T-helper 2 cell treated with Interferon-gamma antibody and Interleukin-4, amounts not matched to agents 100 ng/mL and 5 ng/mL, for 36 hours (primary cell): ENCODE data around the gene HIRA. TPM values are rescaled to one million over a fixed set of nuclear protein-coding genes. Genes with fewer than 3 reads are reported as not detected.

ENCODE experiments used
- intact Hi-C: fragments of 100-400 bp; cut with micrococcal nuclease; formaldehyde crosslinking; loops from one replicate; pipeline ENCODE4 v1.15.1; 2023
- total RNA-seq: library from RNA; stranded (reverse); gene quantifications from 2 replicates; pipeline ENCODE4 v1.2.3, GENCODE V29; 2022

The HIRA gene
- total RNA-seq, 1 donor from 2014 or later: 45.0 TPM

DNA sequence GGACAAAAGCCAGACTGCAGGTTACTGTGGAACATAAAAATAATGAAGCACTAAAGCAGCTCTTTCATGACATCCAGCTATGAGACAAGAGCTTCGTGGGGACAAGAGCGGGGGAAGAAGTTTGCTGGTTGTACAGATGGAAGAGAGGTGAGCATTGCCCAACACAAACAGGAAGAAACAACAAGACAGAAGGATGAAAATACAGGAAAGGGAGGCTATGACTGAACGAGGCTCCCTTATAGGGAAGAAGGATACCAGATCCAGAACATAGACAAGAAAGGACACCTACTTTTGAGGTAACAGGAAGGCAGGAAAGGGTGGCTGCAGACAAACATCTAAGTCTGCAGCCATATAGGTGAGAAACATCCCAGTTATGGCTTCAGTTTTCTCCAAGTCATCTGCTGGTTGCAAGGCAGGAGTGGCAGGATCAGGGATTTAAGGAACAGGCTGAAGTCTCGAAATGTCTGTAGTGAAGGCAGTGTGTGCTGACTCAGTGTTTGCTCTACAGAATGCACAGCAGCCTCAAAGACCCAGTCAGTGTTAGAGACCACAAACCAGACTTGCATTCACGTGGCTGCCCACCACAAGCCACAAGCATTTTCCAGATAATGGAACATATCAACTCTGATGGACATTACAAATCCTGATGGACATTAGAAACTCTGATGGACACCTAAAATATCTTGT is 141.9 kb downstream of the HIRA start:
- intact Hi-C loops: loop anchor here (2.0 to 5.0 kb wide), 3 partner anchors 143 to 189 kb away; partner anchors contain the start of genes CDC45, DGCR2, HIRA and MRPL40

DNA sequence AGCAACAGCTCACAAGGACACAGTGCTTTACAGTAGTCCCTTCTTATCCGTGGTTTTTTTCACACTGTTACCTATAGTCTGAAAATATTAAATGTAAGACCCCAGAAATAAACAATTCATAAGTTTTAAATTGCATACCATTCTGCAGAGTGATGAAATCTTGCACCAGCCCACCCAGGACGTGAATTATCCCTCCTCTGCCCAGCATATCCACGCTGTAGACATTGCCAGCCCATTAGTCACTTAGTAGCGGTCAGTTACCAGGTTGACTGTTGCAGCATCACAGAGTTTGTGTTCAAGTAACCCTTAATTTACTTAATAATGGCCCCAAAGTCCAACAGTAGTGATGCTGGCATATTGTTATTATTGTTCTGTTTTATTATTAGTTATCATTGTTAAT is 143.6 kb downstream of the HIRA start:
- intact Hi-C loops: no loop called here

DNA sequence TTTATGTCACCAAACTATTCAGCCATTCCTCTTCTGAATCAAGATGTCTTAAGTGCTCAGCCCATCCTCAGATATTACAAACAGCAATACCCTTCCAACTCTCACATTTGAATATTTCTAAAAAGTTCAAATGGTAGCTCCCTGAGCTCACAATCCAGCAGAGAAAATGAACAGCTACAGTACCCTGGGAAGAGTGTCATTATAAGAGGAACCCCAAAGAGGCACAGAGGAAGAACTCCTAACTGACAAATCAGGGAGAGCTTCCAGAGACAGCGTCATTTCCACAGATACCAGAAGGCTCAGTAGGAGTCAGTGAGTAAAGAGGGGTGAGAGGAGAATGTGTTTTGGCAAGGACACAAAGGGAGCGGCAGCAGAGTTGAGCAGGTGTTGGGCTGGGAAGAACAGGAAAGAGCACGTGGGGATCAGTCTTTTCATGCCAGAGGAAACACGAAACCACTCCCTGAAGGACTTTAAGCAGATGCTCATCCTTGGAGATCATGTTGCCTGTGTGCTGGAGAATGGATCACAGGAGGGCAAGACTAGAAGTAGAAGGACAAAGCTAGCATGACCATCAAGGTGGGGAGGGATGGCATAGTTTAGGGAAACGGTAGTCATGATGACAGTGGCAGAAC is 144.3 kb downstream of the HIRA start:
- intact Hi-C loops: no loop called here

DNA sequence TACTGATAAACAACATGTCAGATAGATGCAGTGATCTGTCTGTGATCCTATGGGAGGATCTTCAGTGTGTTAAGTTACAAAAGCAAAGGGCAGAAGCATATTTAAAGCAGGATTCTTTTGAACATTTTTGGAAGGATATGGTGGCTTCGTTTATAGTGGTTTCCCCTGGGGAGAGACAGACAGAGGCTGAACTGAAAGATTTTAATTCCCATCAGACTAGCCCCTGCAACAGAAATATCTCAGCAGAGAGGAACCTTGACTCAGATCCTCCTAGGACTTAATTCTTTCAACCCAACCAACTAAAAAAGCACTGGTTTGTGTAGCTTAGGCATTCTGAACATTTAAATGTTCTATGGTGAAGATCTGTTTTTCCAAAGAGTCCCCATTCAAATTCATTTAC is 145.7 kb downstream of the HIRA start:
- intact Hi-C loops: no loop called here

Other genes starting within 250 kb of the HIRA start
- 0.84 and 1.0 TPM in 2 replicates for gene CLTCL1, start 140.0 kb downstream of the HIRA start, total RNA-seq
- 20.1 and 23.4 TPM in 2 replicates for gene MRPL40, start 812 bp upstream of the HIRA start, total RNA-seq
- 27.4 and 30.4 TPM in 2 replicates for gene C22orf39, start 16.0 kb upstream of the HIRA start, total RNA-seq
- gene UFD1, start 47.5 kb upstream of the HIRA start, total RNA-seq: 100 and 108 TPM in 2 replicates
- 81.4 and 85.7 TPM in 2 replicates for gene CDC45, start 48.2 kb upstream of the HIRA start, total RNA-seq
- gene CLDN5, start 92.7 kb upstream of the HIRA start, total RNA-seq: 0.16 and 0.30 TPM in 2 replicates